IPS-11a (cell line): Measurements from ENCODE around the gene TRAPPC2L.

ENCODE experiments used
- H3K4me3 ChIP-seq: one replicate; pipeline ENCODE4 v1.5.1; 2013; ENCODE audit warnings: low read depth, low read length, control low read depth

TRAPPC2L gene

GRCh38 chr16:88906020-88906419, 49.1 kb downstream of the TRAPPC2L start:
- H3K4me3 ChIP-seq, result no peak overlapping the region

DNA sequence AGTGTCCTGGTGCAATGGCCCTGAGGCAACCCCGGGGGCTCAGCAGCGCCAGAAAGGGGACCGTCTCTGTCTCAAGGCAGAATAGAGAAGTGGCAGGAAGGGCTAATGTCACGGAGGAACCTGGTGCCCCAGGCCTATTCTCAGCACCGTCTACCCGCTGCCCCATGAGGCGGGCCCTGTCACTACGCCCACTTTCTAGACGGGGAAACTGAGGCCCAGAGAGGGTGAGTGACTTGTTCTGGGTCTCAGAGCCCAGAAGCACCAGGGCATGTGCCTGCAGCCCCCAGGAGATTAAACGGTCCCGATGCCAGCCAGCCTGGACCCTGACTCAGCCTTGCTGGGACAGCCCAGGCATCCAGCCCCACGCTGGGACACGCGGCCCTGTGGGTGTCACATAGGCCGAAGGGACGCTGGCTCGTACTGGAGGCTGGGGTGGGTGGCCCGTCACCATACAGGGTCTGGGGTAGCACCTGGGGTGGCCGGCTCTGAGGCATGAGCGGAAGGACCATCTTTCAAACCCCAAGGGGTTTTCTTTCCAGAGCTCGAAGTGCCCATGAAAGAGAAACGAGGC, 49.7 kb downstream of the TRAPPC2L start:
- no peak overlapping the region for H3K4me3 ChIP-seq

DNA sequence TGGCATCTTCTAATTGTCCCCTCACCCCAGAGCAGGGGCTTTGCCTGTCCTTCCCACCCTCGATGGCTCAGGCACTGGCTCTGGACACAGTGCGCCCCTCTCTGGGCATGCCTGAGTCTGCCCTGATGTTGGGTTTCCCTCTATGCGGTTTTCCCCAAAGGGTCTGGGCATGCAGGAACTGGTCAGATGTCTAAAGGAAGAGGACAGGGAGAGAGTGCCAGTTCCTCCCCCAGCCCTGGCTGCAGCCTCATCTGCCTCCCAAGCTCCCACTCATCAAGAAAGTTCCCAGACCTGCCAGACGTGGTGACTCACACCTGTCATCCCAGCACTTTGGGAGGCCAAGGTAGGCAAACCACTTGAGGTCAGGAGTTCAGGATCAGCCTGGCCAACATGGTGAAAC, 50.8 kb downstream of the TRAPPC2L start:
- no peak overlapping the region for H3K4me3 ChIP-seq

DNA sequence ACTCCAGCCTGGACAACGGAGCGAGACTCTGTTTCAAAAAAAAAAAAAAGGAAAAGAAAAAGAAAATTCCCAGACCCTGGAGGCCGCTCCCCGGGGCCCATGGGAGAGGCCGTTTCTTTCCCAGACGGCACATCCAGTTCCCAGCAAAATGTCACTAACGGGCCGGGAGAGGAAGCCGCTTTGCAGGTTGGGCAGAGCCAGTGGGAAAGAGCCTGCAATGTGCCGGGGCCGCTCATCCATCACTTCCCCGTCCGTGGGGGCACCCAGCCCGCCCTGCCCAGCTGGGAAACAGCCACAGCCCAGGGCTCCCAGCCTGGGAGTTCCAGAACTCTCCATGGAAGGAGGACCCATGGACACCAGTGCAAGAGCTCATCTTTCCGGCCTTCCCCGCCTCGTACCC, 51.4 kb downstream of the TRAPPC2L start:
- H3K4me3 ChIP-seq, result no peak overlapping the region

DNA sequence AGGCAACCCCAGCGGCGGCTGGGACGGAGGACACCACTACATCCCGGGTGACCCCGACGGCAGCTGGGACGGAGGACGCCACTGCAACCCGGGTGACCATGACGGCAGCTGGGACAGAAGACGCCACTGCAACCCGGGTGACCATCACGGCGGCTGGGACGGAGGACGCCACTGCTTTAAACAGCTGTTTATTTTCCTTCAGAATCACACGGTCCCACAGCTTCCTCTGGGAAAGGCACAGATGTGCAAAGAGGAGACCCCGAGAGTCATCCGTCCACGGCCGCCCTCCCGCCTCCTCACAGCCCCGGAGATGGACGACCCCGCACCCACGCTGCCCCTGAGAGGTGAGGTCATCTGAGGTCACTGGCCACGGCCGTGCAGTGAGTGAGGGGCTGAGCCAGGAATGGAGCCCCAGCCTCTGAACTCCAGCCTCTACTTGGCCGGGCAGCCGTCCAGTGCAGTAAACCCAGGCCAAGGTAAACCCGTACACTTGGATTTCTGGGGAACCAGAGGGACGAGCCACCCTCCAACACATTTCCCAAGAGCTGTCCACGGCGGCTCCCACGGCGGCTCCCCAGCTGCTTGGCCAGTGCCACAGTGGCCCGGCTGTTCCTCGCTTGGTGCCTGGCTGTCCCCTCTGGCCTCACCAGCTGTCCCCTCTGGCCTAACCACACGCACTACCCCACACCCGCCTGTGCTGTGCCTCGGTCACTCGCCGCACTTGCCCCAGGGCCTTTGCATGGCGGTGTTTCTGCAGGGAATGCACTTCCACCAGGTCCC, 52.7 kb downstream of the TRAPPC2L start:
- H3K4me3 ChIP-seq, result no peak overlapping the region

GRCh38 chr16:88910284-88911135, 53.6 kb downstream of the TRAPPC2L start:
- H3K4me3 ChIP-seq, result no peak overlapping the region

GRCh38 chr16:88911136-88911945, 54.4 kb downstream of the TRAPPC2L start:
- H3K4me3 ChIP-seq, result no peak overlapping the region

DNA sequence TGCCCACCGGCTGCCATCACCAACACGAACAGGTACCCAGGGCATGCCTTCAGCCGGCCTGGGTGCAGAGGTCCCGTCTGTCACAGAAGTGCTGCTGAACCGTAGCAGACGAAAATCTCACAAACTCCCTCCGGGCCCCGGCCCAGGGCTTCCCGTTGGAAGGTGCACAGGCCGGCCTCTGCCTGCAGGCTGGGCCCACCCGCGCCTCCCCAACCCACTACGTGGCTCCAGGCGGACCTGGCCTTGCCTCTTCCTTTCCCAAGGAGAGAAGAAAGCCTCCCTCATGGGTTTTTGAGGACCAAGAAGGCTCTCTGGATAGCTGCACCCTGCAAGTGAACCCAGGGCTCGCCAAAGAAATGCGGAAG, 55.0 kb downstream of the TRAPPC2L start:
- no peak overlapping the region for H3K4me3 ChIP-seq
